IMR-90 (cell line): ENCODE results near the gene DYNLT4. TPM values are rescaled to one million over a fixed set of nuclear protein-coding genes. Genes with fewer than 3 reads are reported as not detected.

Experiments
- ATAC-seq: fragments of 200-7000 bp; cut with Tn5 transposase; 2 replicates; pipeline ENCODE4 v1.9.1; 2020; ENCODE audit warnings: low read depth, mild to moderate bottlenecking, moderate library complexity
- BruUV-seq: library from RNA; stranded (reverse); fragments of 400-500 nt; replicated peaks from 2 replicates; lab custom pipeline; 2021; lab: Mats Ljungman, UMichigan
- CTCF ChIA-PET: fragments of 300-600 bp; formaldehyde crosslinking; extraction: SDS; loops from one replicate; lab custom pipeline; 2021; ENCODE audit warnings: antibody characterized with exemption; lab: Yijun Ruan, JAX
- POLR2A ChIA-PET: fragments of 300-600 bp; sonication (Branson Sonifier 250); formaldehyde crosslinking; loops from one replicate; lab custom pipeline; 2022; ENCODE audit warnings: antibody characterized with exemption; ENCODE audit not compliant: unreplicated experiment; lab: Charles Lee
- DNase-seq: peaks from one replicate; pipeline ENCODE4 v3.0.0; 2013
- H2AFZ ChIP-seq: replicated peaks from 2 replicates; pipeline ENCODE3; 2013; ENCODE audit warnings: low read length, mild to moderate bottlenecking; ENCODE audit not compliant: poor library complexity
- H2AK5ac ChIP-seq: 2 replicates; pipeline ENCODE4 v1.6.1; 2013; ENCODE audit warnings: low read depth, low read length, inconsistent platforms
- H2AK9ac ChIP-seq: replicated peaks from 2 replicates; pipeline ENCODE3; 2013; ENCODE audit warnings: mild to moderate bottlenecking, low read depth, low read length, moderate library complexity; ENCODE audit not compliant: poor library complexity
- H2BK120ac ChIP-seq: 2 replicates; pipeline ENCODE4 v1.6.1; 2013; ENCODE audit warnings: low read depth, low read length, inconsistent platforms
- H2BK15ac ChIP-seq: 3 replicates; pipeline ENCODE4 v1.6.1; 2013; ENCODE audit warnings: low read depth, low read length, inconsistent platforms
- H2BK20ac ChIP-seq: 2 replicates; pipeline ENCODE4 v1.6.1; 2013; ENCODE audit warnings: low read depth, mild to moderate bottlenecking, inconsistent platforms, low read length, moderate library complexity
- H2BK5ac ChIP-seq: 2 replicates; pipeline ENCODE4 v1.6.1; 2013; ENCODE audit warnings: mild to moderate bottlenecking, low read depth, low read length, inconsistent platforms; ENCODE audit not compliant: poor library complexity, severe bottlenecking
- H3K14ac ChIP-seq: replicated peaks from 2 replicates; pipeline ENCODE4 v1.6.1; 2013; ENCODE audit warnings: low read depth, low read length, inconsistent platforms
- H3K18ac ChIP-seq: 2 replicates; pipeline ENCODE4 v1.6.1; 2013; ENCODE audit warnings: low read depth, low read length, control low read depth
- H3K23ac ChIP-seq: 2 replicates; pipeline ENCODE4 v1.6.1; 2013; ENCODE audit warnings: low read depth, low read length, inconsistent platforms
- H3K27ac ChIP-seq: 2 replicates; pipeline ENCODE4 v1.5.1; 2013; ENCODE audit warnings: mild to moderate bottlenecking, control low read depth, low read length; ENCODE audit not compliant: insufficient read depth
- H3K27me3 ChIP-seq: 2 replicates; pipeline ENCODE4 v1.6.1; 2013; ENCODE audit warnings: low read length; ENCODE audit not compliant: control insufficient read depth, insufficient read depth
- H3K36me3 ChIP-seq: 2 replicates; pipeline ENCODE4 v1.6.1; 2013; ENCODE audit warnings: low read length, mixed read lengths; ENCODE audit not compliant: control insufficient read depth, insufficient read depth
- H3K4ac ChIP-seq: 2 replicates; pipeline ENCODE4 v1.6.1; 2013; ENCODE audit warnings: low read depth, low read length, inconsistent platforms
- H3K4me1 ChIP-seq: 2 replicates; pipeline ENCODE4 v1.6.1; 2013; ENCODE audit warnings: low read length, mixed read lengths; ENCODE audit not compliant: control insufficient read depth, insufficient read depth
- H3K4me2 ChIP-seq: 2 replicates; pipeline ENCODE4 v1.6.1; 2013; ENCODE audit warnings: low read depth, mild to moderate bottlenecking, control low read depth, low read length, moderate library complexity
- H3K4me3 ChIP-seq: 2 replicates; pipeline ENCODE4 v1.5.1; 2013; ENCODE audit warnings: low read depth, mild to moderate bottlenecking, control low read depth, low read length, moderate library complexity; ENCODE audit not compliant: insufficient read depth
- H3K56ac ChIP-seq: 2 replicates; pipeline ENCODE4 v1.6.1; 2013; ENCODE audit warnings: low read length, inconsistent platforms; ENCODE audit not compliant: insufficient read depth; ENCODE audit errors: extremely low read depth
- H3K79me1 ChIP-seq, 2 experiments: 2 replicates each; pipeline ENCODE4 v1.6.1; 2013; ENCODE audit warnings: low read length in 2 of 2, inconsistent platforms in 1 of 2, low read depth in 1 of 2
- H3K9ac ChIP-seq: 2 replicates; pipeline ENCODE4 v1.6.1; 2013; ENCODE audit warnings: low read depth, low read length, control low read depth
- H3K9me1 ChIP-seq: 2 replicates; pipeline ENCODE4 v1.6.1; 2013; ENCODE audit warnings: low read length, inconsistent platforms; ENCODE audit not compliant: insufficient read depth
- H3K9me3 ChIP-seq: 2 replicates; pipeline ENCODE4 v1.6.1; 2013; ENCODE audit warnings: low read length; ENCODE audit not compliant: control insufficient read depth, insufficient read depth
- H4K20me1 ChIP-seq: 2 replicates; pipeline ENCODE4 v1.6.1; 2013; ENCODE audit warnings: low read length, inconsistent platforms; ENCODE audit not compliant: insufficient read depth
- H4K5ac ChIP-seq: 2 replicates; pipeline ENCODE4 v1.6.1; 2013; ENCODE audit warnings: mild to moderate bottlenecking, low read depth, low read length, control low read depth
- H4K8ac ChIP-seq, 2 experiments: 2 replicates each; pipeline ENCODE4 v1.6.1; 2013; ENCODE audit warnings: low read depth in 2 of 2, low read length in 2 of 2, control low read depth in 1 of 2, inconsistent platforms in 1 of 2
- H4K91ac ChIP-seq: 2 replicates; pipeline ENCODE4 v1.6.1; 2013; ENCODE audit warnings: low read depth, low read length, inconsistent platforms; ENCODE audit not compliant: insufficient read depth
- BHLHE40 ChIP-seq: fragments of 150-350 bp; IDR thresholded peaks from 2 replicates; pipeline ENCODE4 v1.6.1; 2016; ENCODE audit warnings: mild to moderate bottlenecking, low read depth, low read length
- CEBPB ChIP-seq: IDR thresholded peaks from 2 replicates; pipeline ENCODE4 v1.6.1; 2012; ENCODE audit warnings: low read depth, low read length, improper control_type of control experiment
- CHD1 ChIP-seq: IDR thresholded peaks from 2 replicates; pipeline ENCODE4 v1.6.1; 2012; ENCODE audit warnings: low read depth, low read length, improper control_type of control experiment
- FOS ChIP-seq: fragments of 150-350 bp; IDR thresholded peaks from 2 replicates; pipeline ENCODE4 v1.6.1; 2016; ENCODE audit warnings: low read depth, low read length
- MAFK ChIP-seq: IDR thresholded peaks from 2 replicates; pipeline ENCODE4 v1.6.1; 2012; ENCODE audit warnings: low read depth, low read length, improper control_type of control experiment
- MAZ ChIP-seq: IDR thresholded peaks from 2 replicates; pipeline ENCODE4 v1.6.1; 2012; ENCODE audit warnings: low read depth, mild to moderate bottlenecking, low read length, improper control_type of control experiment, moderate library complexity, borderline replicate concordance
- MXI1 ChIP-seq: IDR thresholded peaks from 2 replicates; pipeline ENCODE4 v1.6.1; 2012; ENCODE audit warnings: low read depth, mild to moderate bottlenecking, low read length, moderate library complexity, borderline replicate concordance
- NFE2L2 ChIP-seq: fragments of 150-350 bp; IDR thresholded peaks from 2 replicates; pipeline ENCODE4 v1.6.1; 2016; ENCODE audit warnings: low read depth, mild to moderate bottlenecking, low read length
- POLR2A ChIP-seq: IDR thresholded peaks from 2 replicates; pipeline ENCODE4 v1.6.1; 2012; ENCODE audit warnings: mild to moderate bottlenecking, low read depth, low read length
- RAD21 ChIP-seq: IDR thresholded peaks from 2 replicates; pipeline ENCODE4 v1.6.1; 2012; ENCODE audit warnings: low read length, improper control_type of control experiment
- RCOR1 ChIP-seq: IDR thresholded peaks from 2 replicates; pipeline ENCODE4 v1.6.1; 2012; ENCODE audit warnings: mild to moderate bottlenecking, low read length, improper control_type of control experiment; ENCODE audit not compliant: insufficient replicate concordance
- RFX5 ChIP-seq: IDR thresholded peaks from 2 replicates; pipeline ENCODE4 v1.8.0; 2012; ENCODE audit warnings: low read depth, mild to moderate bottlenecking, low read length, moderate library complexity
- SMC3 ChIP-seq: fragments of 150-350 bp; IDR thresholded peaks from 2 replicates; pipeline ENCODE4 v1.6.1; 2016; ENCODE audit warnings: low read depth, mild to moderate bottlenecking, antibody characterized with exemption, low read length, moderate library complexity
- WGBS, 2 experiments: methylation state at CpG; one replicate each; pipeline versions ENCODE4 v1.1.5 to v1.1.7; 2013; ENCODE audit warnings: missing lambda C conversion rate in 2 of 2; ENCODE audit not compliant: insufficient read length in 1 of 2; ENCODE audit errors: extremely low coverage in 2 of 2; 5-methylcytosine and 5-hydroxymethylcytosine counted together
- dilution Hi-C: fragments of 300-500 bp; cut with HindIII; formaldehyde crosslinking; loops from one replicate; pipeline ENCODE4 v1.14.3; 2018; ENCODE audit warnings: low sequenced_read_pairs; ENCODE audit not compliant: unreplicated experiment
- in situ Hi-C: fragments of 300-500 bp; cut with MboI; formaldehyde crosslinking; loops from 3 replicates; pipeline ENCODE4 v1.14.3; 2019; ENCODE audit warnings: low sequenced_read_pairs, inconsistent platforms, mixed read lengths
- intact Hi-C: fragments of 100-400 bp; cut with micrococcal nuclease; formaldehyde crosslinking; loops from 2 replicates; pipeline ENCODE4 v1.10.0; 2022
- polyA plus RNA-seq, 3 experiments: library from polyadenylated mRNA; depleted of rRNA; stranded (reverse); fragments of >200 nt; gene quantifications; 2 replicates each; pipeline ENCODE4 v1.2.3, GENCODE V29; 2012; ENCODE audit warnings: low replicate concordance in 1 of 3
- total RNA-seq: library from RNA; depleted of rRNA; stranded (reverse); fragments of >200 nt; gene quantifications from 2 replicates; pipeline ENCODE4 v1.2.3, GENCODE V29; 2012
- TF ChIP-seq, protein P1 (sequence below): fragments of 150-350 bp; IDR thresholded peaks from 2 replicates; pipeline ENCODE4 v1.6.1; 2017; ENCODE audit warnings: mild to moderate bottlenecking, antibody characterized with exemption, low read length, low read depth
- TF ChIP-seq, protein P2 (sequence below): fragments of 150-350 bp; IDR thresholded peaks from 2 replicates; pipeline ENCODE4 v1.6.1; 2016; ENCODE audit warnings: low read depth, mild to moderate bottlenecking, low read length, moderate library complexity, borderline replicate concordance

DYNLT4 gene
- total and polyA plus RNA-seq, 2 of the 4 experiments (the other 2 are of a cell fraction): not detected

DNA sequence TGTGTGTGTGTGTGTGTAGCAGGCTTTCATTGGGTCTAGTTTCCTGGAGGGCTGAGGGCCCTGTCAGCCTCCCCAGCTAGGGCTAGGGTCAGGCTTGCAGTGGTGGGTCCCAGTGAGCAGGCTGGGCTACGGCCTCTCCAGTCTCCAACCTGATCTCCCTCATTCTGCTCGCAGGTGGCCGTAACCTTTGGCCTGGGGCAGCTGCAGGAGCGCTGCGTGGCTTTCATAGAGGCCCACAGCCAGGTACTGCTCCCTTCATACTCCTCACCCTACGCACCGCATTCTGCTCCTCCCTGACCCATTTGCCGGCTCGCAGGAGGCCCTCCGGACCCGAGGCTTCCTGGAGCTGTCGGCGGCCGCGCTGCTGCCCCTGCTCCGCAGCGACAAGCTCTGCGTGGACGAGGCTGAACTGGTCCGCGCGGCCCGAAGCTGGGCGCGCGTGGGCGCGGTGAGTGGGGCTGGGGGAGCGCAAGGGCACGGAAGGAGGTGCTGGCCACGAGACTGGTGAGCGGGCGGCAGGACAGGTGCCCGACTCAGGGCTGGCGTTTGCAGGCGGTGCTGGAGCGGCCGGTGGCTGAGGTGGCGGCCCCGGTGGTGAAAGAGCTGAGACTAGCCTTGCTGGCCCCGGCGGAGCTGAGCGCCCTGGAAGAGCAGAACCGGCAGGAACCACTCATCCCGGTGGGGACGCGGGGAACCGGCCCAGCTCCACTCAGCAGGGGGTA lies 5.8 kb upstream of the DYNLT4 start:
- H2AK5ac ChIP-seq: peak overlapping the region; percentile 24; the same call in 1 of the 2 replicates
- peaks cover 1% of the 10 kb centered on the region; the same call in 1 of the 2 replicates for H3K36me3 ChIP-seq
- ChIA-PET CTCF (interaction anchor here (1.1 kb wide), 1 partner anchor 20 kb away, joined by 3 read pairs; no protein-coding TSS in a partner anchor), POLR2A (interaction anchor here (0.6 kb wide), 2 partner anchors 8 to 11 kb away, joined by 5 to 6 read pairs; no protein-coding TSS in a partner anchor)
- peak overlapping the region; percentile 87 for H2AFZ ChIP-seq
- H3K14ac ChIP-seq: no peak overlapping the region
- peaks cover 19 to 55% of the 10 kb centered on the region in 2 experiments for H3K79me1 ChIP-seq
- peaks cover 48% of the 10 kb centered on the region for H3K4me1 ChIP-seq
- no peak overlapping the region for H2BK5ac ChIP-seq
- peaks cover 29% of the 10 kb centered on the region for H3K9me1 ChIP-seq
- no peaks in the 10 kb centered on the region for H3K9me3 ChIP-seq
- peak overlapping the region; percentile 81; the same call in 1 of the 2 replicates for H3K4ac ChIP-seq
- no peaks in the 10 kb centered on the region for H3K27me3 ChIP-seq
- WGBS, 2 experiments: 65% methylated on average over 27 of the region's 48 CpGs; no CpG with 5 or more reads in 1 of the 2 experiments
- H3K18ac ChIP-seq: no peak overlapping the region
- intact Hi-C loops: no loop called here
- H3K23ac ChIP-seq: no peak overlapping the region
- in situ Hi-C loops: no loop called here
- no peak overlapping the region; the same call in 1 of the 2 replicates for H2BK120ac ChIP-seq
- peak overlapping the region in 1 of 2 experiments; percentile 16; a peak in 1 of 4 replicates for H4K8ac ChIP-seq
- no peak overlapping the region for H3K9ac ChIP-seq
- BruUV-seq: no TSS peak
- no peak overlapping the region for H4K5ac ChIP-seq
- no peak overlapping the region; the same call in 1 of the 2 replicates for H3K27ac ChIP-seq
- dilution Hi-C loops: no loop called here
- no peak overlapping the region for H2BK15ac ChIP-seq
- H4K20me1 ChIP-seq: no peaks in the 10 kb centered on the region
- H3K4me2 ChIP-seq: no peak overlapping the region
- no peak overlapping the region for H3K4me3 ChIP-seq
- H3K56ac ChIP-seq: no peak overlapping the region
- DNase-seq (no peak), ATAC-seq (no peak)
- H2AK9ac ChIP-seq: peak overlapping the region; percentile 96
- no peak overlapping the region for H2BK20ac ChIP-seq
- H4K91ac ChIP-seq: no peak overlapping the region; the same call in 1 of the 2 replicates
- TF ChIP-seq NFE2L2 (no peak), MAFK (no peak), MXI1 (no peak), CEBPB (no peak), MAZ (no peak), RFX5 (no peak), SMC3 (no peak), CHD1 (no peak), FOS (no peak), POLR2A (no peak), BHLHE40 (no peak), RAD21 (no peak), RCOR1 (no peak)
- TF ChIP-seq, protein P1, sequence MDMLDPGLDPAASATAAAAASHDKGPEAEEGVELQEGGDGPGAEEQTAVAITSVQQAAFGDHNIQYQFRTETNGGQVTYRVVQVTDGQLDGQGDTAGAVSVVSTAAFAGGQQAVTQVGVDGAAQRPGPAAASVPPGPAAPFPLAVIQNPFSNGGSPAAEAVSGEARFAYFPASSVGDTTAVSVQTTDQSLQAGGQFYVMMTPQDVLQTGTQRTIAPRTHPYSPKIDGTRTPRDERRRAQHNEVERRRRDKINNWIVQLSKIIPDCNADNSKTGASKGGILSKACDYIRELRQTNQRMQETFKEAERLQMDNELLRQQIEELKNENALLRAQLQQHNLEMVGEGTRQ: no peak
- TF ChIP-seq, protein P2, sequence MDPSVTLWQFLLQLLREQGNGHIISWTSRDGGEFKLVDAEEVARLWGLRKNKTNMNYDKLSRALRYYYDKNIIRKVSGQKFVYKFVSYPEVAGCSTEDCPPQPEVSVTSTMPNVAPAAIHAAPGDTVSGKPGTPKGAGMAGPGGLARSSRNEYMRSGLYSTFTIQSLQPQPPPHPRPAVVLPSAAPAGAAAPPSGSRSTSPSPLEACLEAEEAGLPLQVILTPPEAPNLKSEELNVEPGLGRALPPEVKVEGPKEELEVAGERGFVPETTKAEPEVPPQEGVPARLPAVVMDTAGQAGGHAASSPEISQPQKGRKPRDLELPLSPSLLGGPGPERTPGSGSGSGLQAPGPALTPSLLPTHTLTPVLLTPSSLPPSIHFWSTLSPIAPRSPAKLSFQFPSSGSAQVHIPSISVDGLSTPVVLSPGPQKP: no peak
